PC-9 (cell line): ENCODE results near the gene GMEB2. TPM values are rescaled to one million over a fixed set of nuclear protein-coding genes. Genes with fewer than 3 reads are reported as not detected.

Source experiments
- BruUV-seq: library from RNA; stranded (reverse); fragments of 400-500 nt; replicated peaks from 2 replicates; lab custom pipeline; 2021; lab: Mats Ljungman, UMichigan
- CTCF ChIA-PET: fragments of 300-600 bp; sonication (Branson Sonifier 250); formaldehyde crosslinking; loops from one replicate; lab custom pipeline; 2022; ENCODE audit warnings: antibody characterized with exemption; lab: Charles Lee
- POLR2A ChIA-PET: fragments of 300-600 bp; sonication (Branson Sonifier 250); formaldehyde crosslinking; loops from one replicate; lab custom pipeline; 2022; ENCODE audit warnings: antibody characterized with exemption; ENCODE audit not compliant: unreplicated experiment; lab: Charles Lee
- DNase-seq, 2 experiments: peaks; one replicate each; pipeline versions ENCODE4 v3.0.0 to v3.0.0-alpha.2; 2015 to 2022; ENCODE audit warnings: mixed read lengths in 1 of 2
- H2AFZ ChIP-seq: fragments of 200-600 bp; sonication (generic); 2 replicates; pipeline ENCODE4 v1.8.1; 2017; ENCODE audit warnings: antibody characterized with exemption
- H3F3A ChIP-seq: fragments of 200-600 bp; sonication (generic); 2 replicates; pipeline ENCODE4 v1.8.1; 2017; ENCODE audit warnings: antibody characterized with exemption, mild to moderate bottlenecking, low read depth; ENCODE audit not compliant: insufficient read depth
- H3K27ac ChIP-seq: fragments of 200-600 bp; sonication (generic); 2 replicates; pipeline ENCODE4 v1.6.1; 2016; ENCODE audit warnings: mixed run types
- H3K27me3 ChIP-seq: fragments of 200-600 bp; sonication (generic); 2 replicates; pipeline ENCODE4 v1.6.1; 2016; ENCODE audit warnings: low read depth, mixed run types; ENCODE audit not compliant: insufficient read depth
- H3K36me3 ChIP-seq: fragments of 200-600 bp; sonication (generic); 2 replicates; pipeline ENCODE4 v1.6.1; 2016; ENCODE audit warnings: low read depth, mixed run types
- H3K4me1 ChIP-seq: fragments of 200-600 bp; sonication (generic); replicated peaks from 2 replicates; pipeline ENCODE4 v1.6.1; 2016; ENCODE audit warnings: mixed run types; ENCODE audit not compliant: insufficient read depth
- H3K4me2 ChIP-seq: fragments of 200-600 bp; sonication (generic); 2 replicates; pipeline ENCODE4 v1.6.1; 2017; ENCODE audit warnings: mixed run types
- H3K4me3 ChIP-seq: fragments of 200-600 bp; sonication (generic); 2 replicates; pipeline ENCODE4 v1.6.1; 2016; ENCODE audit warnings: mixed run types
- H3K79me2 ChIP-seq: fragments of 200-600 bp; sonication (generic); 2 replicates; pipeline ENCODE4 v1.6.1; 2017; ENCODE audit warnings: low read depth, mixed run types
- H3K9me2 ChIP-seq: fragments of 200-600 bp; sonication (generic); 2 replicates; pipeline ENCODE4 v1.8.1; 2017; ENCODE audit warnings: mild to moderate bottlenecking; ENCODE audit not compliant: insufficient read depth
- H3K9me3 ChIP-seq: fragments of 200-600 bp; sonication (generic); 2 replicates; pipeline ENCODE4 v1.8.1; 2016; ENCODE audit warnings: low read depth; ENCODE audit not compliant: insufficient read depth
- H4K20me1 ChIP-seq: fragments of 200-600 bp; sonication (generic); 2 replicates; pipeline ENCODE4 v1.8.1; 2017; ENCODE audit not compliant: insufficient read depth
- EZH2 ChIP-seq: fragments of 200-600 bp; sonication (generic); IDR thresholded peaks from 2 replicates; pipeline ENCODE4 v1.8.0; 2017; ENCODE audit warnings: antibody characterized with exemption, low read depth
- intact Hi-C: fragments of 100-400 bp; cut with micrococcal nuclease; formaldehyde crosslinking; loops from one replicate; pipeline ENCODE4 v1.10.0; 2022; ENCODE audit not compliant: unreplicated experiment
- total RNA-seq: library from RNA; stranded (reverse); gene quantifications from 2 replicates; pipeline ENCODE4 v1.2.3, GENCODE V29; 2021
- TF ChIP-seq, protein P1 (sequence below): fragments of 200-600 bp; sonication (generic); conservative IDR thresholded peaks from 2 replicates; pipeline ENCODE4 v1.6.1; 2017; ENCODE audit warnings: mixed run types, antibody characterized with exemption, mild to moderate bottlenecking, moderate library complexity

Gene GMEB2
- total RNA-seq, 1 experiment from 2014 or later = 19.3 TPM

DNA sequence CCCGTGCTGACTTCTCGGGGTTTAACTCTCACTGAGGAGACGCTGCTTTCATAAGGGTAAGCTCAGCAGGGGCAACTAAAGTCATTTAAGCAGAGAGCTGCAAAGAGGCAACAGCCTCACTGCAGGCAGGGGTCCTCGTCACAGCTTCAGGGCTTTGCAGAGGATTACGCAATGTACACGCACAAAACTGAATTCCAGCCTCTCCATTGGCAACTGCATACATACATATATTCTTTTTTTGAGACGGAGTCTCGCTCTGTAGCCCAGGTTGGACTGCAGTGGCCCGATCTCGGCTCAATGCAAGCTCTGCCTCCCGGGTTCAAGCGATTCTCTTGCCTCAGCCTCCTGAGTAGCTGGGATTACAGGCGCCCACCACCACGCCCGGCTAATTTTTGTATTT lies 2.4 kb downstream of the GMEB2 start:
- intact Hi-C loops = no loop called here
- H3K9me2 ChIP-seq = no peaks in the 10 kb centered on the region
- BruUV-seq = no TSS peak
- H2AFZ ChIP-seq = no peak overlapping the region
- H3K4me2 ChIP-seq = no peak overlapping the region; the same call in 1 of the 2 replicates
- ChIA-PET POLR2A (no interaction called here), CTCF (interaction anchor here (0.7 kb wide), 1 partner anchor 83 kb away, joined by 4 read pairs; no protein-coding TSS in a partner anchor)
- H3K4me1 ChIP-seq = peaks cover 20% of the 10 kb centered on the region
- TF ChIP-seq, protein P1, sequence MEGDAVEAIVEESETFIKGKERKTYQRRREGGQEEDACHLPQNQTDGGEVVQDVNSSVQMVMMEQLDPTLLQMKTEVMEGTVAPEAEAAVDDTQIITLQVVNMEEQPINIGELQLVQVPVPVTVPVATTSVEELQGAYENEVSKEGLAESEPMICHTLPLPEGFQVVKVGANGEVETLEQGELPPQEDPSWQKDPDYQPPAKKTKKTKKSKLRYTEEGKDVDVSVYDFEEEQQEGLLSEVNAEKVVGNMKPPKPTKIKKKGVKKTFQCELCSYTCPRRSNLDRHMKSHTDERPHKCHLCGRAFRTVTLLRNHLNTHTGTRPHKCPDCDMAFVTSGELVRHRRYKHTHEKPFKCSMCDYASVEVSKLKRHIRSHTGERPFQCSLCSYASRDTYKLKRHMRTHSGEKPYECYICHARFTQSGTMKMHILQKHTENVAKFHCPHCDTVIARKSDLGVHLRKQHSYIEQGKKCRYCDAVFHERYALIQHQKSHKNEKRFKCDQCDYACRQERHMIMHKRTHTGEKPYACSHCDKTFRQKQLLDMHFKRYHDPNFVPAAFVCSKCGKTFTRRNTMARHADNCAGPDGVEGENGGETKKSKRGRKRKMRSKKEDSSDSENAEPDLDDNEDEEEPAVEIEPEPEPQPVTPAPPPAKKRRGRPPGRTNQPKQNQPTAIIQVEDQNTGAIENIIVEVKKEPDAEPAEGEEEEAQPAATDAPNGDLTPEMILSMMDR = no peak
- TF ChIP-seq EZH2 = no peak
- H3K36me3 ChIP-seq = no peaks in the 10 kb centered on the region
- peaks cover 23% of the 10 kb centered on the region; the same call in 1 of the 2 replicates for H3F3A ChIP-seq
- no peak overlapping the region for H3K4me3 ChIP-seq
- no peaks in the 10 kb centered on the region for H3K27me3 ChIP-seq
- no peak overlapping the region for H3K27ac ChIP-seq
- no peaks in the 10 kb centered on the region for H3K9me3 ChIP-seq
- H3K79me2 ChIP-seq = peaks cover 90% of the 10 kb centered on the region
- DNase-seq = no peak
- H4K20me1 ChIP-seq = peaks cover 12% of the 10 kb centered on the region

DNA sequence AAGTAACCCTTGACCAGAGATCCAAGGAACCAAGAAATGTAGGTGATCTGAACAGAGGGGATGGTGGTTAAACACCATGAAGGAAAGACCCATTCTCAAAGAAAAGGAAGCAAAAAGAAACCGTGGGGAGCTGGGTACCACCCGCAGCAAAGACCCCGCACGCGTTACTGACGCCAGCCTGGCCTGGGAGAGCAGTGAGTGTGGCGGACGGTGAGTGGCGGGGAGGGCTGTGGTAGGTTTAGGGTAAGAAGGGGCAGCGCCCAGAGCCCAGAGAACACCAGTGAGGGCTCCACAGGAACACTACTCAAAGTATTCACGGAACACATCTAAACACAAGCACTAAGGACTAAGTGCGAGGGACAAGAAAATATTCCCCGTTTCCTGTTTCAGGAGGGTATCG lies 4.2 kb downstream of the GMEB2 start:
- Histone ChIP-seq H3K4me1 (peaks cover 12% of the 10 kb centered on the region), H3K36me3 (0 out of 2 replicates have a peak, but pooled peaks cover 8% of the 10 kb centered on the region), H3K9me3 (no peaks in the 10 kb centered on the region), H4K20me1 (peaks cover 15% of the 10 kb centered on the region), H3K27me3 (no peaks in the 10 kb centered on the region), H2AFZ (no peak overlapping the region), H3K9me2 (no peaks in the 10 kb centered on the region), H3K4me2 (no peak overlapping the region), H3K27ac (no peak overlapping the region), H3K79me2 (peaks cover 76% of the 10 kb centered on the region), H3K4me3 (no peak overlapping the region), H3F3A (peaks cover 14% of the 10 kb centered on the region; the same call in 1 of the 2 replicates)
- ChIA-PET CTCF (no interaction called here), POLR2A (no interaction called here)
- no peak for TF ChIP-seq EZH2
- TF ChIP-seq, protein P1 = no peak
- DNase-seq = no peak
- no TSS peak for BruUV-seq
- intact Hi-C loops = no loop called here

DNA sequence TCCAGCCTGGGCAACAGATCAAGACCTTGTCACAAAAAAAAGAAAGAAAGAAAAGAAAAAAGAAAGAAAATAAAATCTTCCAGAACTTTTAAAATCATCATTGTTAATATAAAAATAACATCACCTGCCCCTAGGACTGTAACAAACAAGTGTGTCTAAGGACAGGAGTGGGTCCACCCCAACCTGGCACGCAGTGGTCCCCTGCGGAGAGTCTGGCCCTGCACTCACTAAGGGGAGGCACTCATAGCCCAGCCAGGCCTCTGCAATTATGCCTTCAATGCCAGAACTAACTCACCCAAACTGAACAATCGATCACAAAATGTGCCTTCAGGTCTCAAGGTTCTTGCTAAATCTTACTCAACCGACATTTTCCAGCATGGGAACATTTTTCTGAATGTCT lies 4.8 kb downstream of the GMEB2 start:
- Histone ChIP-seq H3K4me1 (peaks cover 12% of the 10 kb centered on the region), H3K27ac (no peak overlapping the region), H3F3A (peaks cover 14% of the 10 kb centered on the region; the same call in 1 of the 2 replicates), H3K9me2 (no peaks in the 10 kb centered on the region), H3K4me2 (no peak overlapping the region), H3K36me3 (peaks cover 9% of the 10 kb centered on the region; the same call in 1 of the 2 replicates), H3K9me3 (no peaks in the 10 kb centered on the region), H4K20me1 (peaks cover 15% of the 10 kb centered on the region), H3K27me3 (no peaks in the 10 kb centered on the region), H3K4me3 (no peak overlapping the region), H2AFZ (no peak overlapping the region), H3K79me2 (peaks cover 69% of the 10 kb centered on the region)
- ChIA-PET CTCF (no interaction called here), POLR2A (no interaction called here)
- DNase-seq = no peak
- intact Hi-C loops = no loop called here
- TF ChIP-seq, protein P1 = no peak
- no peak for TF ChIP-seq EZH2
- no TSS peak for BruUV-seq
